Esophagus (tissue), 2 donors: ENCODE data around the gene TASP1. TPM values are rescaled to one million over a fixed set of nuclear protein-coding genes. Genes with fewer than 3 reads are reported as not detected.
"Not testable (repeated sequence)": the region's sequence is repeated elsewhere in the genome, so short reads cannot be mapped to it uniquely, and the experiment has no call there.

ENCODE experiments used
- H3K27ac ChIP-seq, 2 donors: one replicate each; pipeline ENCODE4 v1.5.1; 2013; ENCODE audit warnings: low read depth in 2 of 2, mild to moderate bottlenecking in 2 of 2, inconsistent platforms in 1 of 2, low read length in 1 of 2, moderate library complexity in 1 of 2
- H3K27me3 ChIP-seq, 2 donors: one replicate each; pipeline ENCODE4 v1.6.1; 2013; ENCODE audit warnings: low read length in 2 of 2, control low read depth in 1 of 2, mild to moderate bottlenecking in 1 of 2; ENCODE audit not compliant: insufficient read depth in 2 of 2, control insufficient read depth in 1 of 2
- H3K36me3 ChIP-seq, 2 donors: one replicate each; pipeline ENCODE4 v1.6.1; 2013; ENCODE audit warnings: low read length in 1 of 2; ENCODE audit not compliant: control insufficient read depth in 2 of 2, insufficient read depth in 2 of 2
- H3K4me1 ChIP-seq, 2 donors: one replicate each; pipeline ENCODE4 v1.6.1; 2013; ENCODE audit warnings: low read length in 1 of 2; ENCODE audit not compliant: control insufficient read depth in 2 of 2, insufficient read depth in 2 of 2
- H3K4me3 ChIP-seq, 2 donors: one replicate each; pipeline ENCODE4 v1.5.1; 2013; ENCODE audit warnings: low read length in 2 of 2, mild to moderate bottlenecking in 2 of 2, low read depth in 1 of 2, moderate library complexity in 1 of 2
- H3K9me3 ChIP-seq, 2 donors: one replicate each; pipeline ENCODE4 v1.6.1; 2013; ENCODE audit warnings: mild to moderate bottlenecking in 2 of 2, low read depth in 1 of 2, low read length in 1 of 2, moderate library complexity in 1 of 2; ENCODE audit not compliant: control insufficient read depth in 2 of 2, insufficient read depth in 1 of 2
- WGBS, 2 donors: extraction: QIAGEN DNeasy Blood & Tissue Kit; methylation state at CpG; one replicate each; pipeline ENCODE4 v1.1.7; 2013; 5-methylcytosine and 5-hydroxymethylcytosine counted together
- polyA plus RNA-seq, 2 donors: library from polyadenylated mRNA; stranded (reverse); fragments of 200-250 nt; gene quantifications; one replicate each; pipeline ENCODE4 v1.2.3, GENCODE V29; 2013
- donor health status: healthy with polysubstance abuse.
- donor health status: Bipolar disorder and iron deficiency.

Gene TASP1
- polyA plus RNA-seq, 2 donors = 3.5 to 4.9 TPM

DNA sequence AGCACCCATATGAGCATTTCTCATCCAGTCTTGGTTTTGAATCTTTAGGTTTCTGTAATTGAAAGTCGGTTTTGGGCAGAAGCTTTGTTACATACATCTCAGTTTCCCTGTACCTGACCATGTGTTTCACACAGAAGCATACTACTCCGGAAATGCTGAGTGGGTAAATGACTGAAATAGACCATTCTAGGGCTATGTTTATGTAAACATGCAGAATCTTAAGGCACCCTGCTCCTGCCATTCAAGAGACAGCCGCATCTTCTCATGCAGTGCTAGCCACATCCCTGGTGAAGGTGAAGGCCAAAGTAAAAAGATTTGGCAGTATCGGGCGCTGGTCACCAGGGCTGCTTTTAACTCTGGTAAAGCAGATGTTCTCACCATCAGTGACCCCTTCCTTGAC lies 246.3 kb downstream of the TASP1 start:
- no peaks in the 10 kb centered on the region for H3K27me3 ChIP-seq
- H3K9me3 ChIP-seq = peaks cover 0 to 2% of the 10 kb centered on the region in 2 donors
- H3K36me3 ChIP-seq = no peaks in the 10 kb centered on the region
- 97 to 98% methylated on average over 5 of the region's 5 CpGs for WGBS, 2 donors
- no peaks in the 10 kb centered on the region for H3K4me1 ChIP-seq
- no peak overlapping the region for H3K27ac ChIP-seq
- H3K4me3 ChIP-seq = no peak overlapping the region

DNA sequence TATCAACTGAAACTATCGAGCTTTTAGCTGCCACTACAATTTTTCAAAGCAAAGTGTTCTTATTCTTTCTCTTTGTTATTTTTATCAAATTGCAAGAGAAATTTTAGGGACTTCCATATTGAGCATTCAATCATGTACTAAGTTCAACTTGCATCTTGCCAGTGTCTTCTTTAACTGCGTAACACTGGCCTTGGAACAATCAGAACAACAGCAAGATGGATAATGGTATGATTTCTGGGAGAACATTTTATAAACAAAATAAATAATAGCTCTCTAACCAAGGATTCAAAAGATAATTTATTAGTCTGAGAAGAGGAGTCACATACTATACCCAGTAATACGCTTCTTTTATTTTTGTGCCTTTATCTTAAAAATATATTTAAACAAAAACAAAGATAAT lies 249.6 kb downstream of the TASP1 start:
- H3K27me3 ChIP-seq = no peaks in the 10 kb centered on the region
- no peak overlapping the region for H3K27ac ChIP-seq
- no peaks in the 10 kb centered on the region for H3K36me3 ChIP-seq
- H3K4me3 ChIP-seq = no peak overlapping the region
- no peaks in the 10 kb centered on the region for H3K4me1 ChIP-seq
- H3K9me3 ChIP-seq = peaks cover 0 to 2% of the 10 kb centered on the region in 2 donors
- 80% methylated on average over 3 of the region's 3 CpGs for WGBS, 2 donors

DNA sequence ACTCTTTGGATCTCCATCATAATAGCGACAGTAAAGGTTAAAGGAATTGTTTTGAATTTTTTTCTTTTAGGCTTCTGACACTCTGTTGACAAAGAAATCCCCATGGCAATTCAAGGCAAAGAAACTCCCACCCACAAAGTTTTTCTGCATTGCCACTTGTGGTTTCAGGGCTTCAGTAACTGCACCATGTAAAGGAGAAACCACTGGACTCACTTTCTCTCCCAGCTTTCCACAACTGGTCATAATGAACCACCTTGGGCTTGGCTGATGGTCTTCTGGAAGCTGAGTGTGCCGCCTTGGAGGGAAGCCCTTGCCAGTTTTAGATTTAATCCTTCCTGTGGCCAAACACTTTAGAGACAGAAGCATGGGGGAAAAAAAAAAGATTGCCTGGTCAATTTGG lies 254.6 kb downstream of the TASP1 start:
- Histone ChIP-seq H3K27ac (no peak overlapping the region), H3K9me3 (peaks cover 0 to 9% of the 10 kb centered on the region in 2 donors), H3K27me3 (no peaks in the 10 kb centered on the region), H3K4me1 (no peaks in the 10 kb centered on the region), H3K4me3 (no peak overlapping the region), H3K36me3 (no peaks in the 10 kb centered on the region)
- WGBS, 2 donors = 94 to 98% methylated on average over 2 of the region's 2 CpGs

DNA sequence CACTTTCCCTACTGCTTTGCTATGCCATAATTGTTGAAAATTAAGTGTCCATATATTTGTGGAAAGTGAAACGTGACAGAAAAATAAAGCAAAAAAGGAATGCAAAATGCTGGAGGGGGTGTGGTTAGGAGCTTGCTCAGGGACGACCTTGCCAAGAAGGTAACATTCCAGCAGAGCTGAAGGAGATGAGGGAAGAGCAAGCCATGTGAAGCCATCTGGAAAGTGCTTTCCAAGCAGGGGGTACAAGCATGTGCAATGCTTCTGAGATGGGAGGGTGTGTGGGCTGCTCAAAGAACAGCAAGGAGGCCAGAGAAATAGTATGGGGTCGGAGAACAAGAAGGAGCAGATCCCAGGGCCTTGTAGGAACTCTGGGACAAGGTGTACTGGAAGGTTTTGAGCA lies 255.9 kb downstream of the TASP1 start:
- Histone ChIP-seq H3K4me3 (no peak overlapping the region), H3K9me3 (peaks cover 0 to 9% of the 10 kb centered on the region in 2 donors), H3K4me1 (no peaks in the 10 kb centered on the region), H3K27me3 (no peaks in the 10 kb centered on the region), H3K27ac (no peak overlapping the region), H3K36me3 (no peaks in the 10 kb centered on the region)
- WGBS, 2 donors = 78 to 86% methylated on average over 3 of the region's 3 CpGs

DNA sequence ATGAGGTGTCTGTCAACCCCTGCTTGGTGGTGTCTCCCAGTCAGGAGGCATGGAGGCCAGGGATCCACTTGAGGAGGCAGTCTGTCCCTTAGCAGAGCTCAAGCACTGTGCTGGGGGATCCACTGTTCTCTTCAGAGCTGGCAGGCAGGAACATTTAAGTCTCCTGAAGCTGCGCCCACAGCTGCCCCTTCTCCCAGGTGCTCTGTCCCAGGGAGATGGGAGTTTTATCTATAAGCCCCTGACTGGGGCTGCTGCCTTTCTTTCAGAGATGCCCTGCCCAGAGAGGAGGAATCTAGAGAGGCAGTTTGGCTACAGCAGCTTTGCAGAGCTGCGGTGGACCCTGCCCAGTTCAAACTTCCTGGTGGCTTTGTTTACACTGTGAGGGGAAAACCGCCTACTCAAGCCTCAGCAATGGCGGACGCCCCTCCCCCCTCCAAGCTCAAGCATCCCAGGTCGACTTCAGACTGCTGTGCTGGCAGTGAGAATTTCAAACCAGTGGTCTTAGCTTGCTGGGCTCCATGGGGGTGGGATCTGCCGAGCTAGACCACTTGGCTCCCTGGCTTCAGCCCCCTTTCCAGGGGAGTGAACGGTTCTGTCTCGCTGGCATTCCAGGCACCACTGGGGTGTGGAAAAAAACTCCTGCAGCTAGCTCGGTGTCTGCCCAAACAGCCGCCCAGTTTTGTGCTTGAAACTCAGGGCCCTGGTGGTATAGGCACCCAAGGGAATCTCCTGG lies 258.1 kb downstream of the TASP1 start:
- H3K4me3 ChIP-seq, H3K4me1 ChIP-seq, H3K27me3 ChIP-seq, H3K9me3 ChIP-seq, H3K36me3 ChIP-seq, H3K27ac ChIP-seq: not testable (repeated sequence)
- 94 to 95% methylated on average over 11 of the region's 11 CpGs for WGBS, 2 donors

DNA sequence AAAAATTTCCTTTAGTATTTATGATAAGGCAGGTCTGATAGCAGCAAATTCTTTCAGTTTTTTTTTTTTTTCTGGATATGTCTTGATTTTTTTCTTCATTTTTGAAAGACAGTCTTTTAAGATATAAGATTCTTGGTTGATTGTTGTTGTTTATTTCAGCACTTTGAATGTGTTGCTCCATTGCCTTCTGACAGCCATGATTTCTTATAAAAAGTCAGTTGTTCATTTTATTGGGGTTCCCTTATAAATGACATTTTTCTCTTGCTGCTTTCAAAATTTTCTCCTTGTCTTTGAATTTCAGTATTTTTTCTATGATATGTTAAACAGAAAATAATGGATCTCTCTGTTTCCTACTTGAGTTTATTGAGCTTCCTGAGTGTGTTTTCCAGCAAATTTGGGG lies 265.3 kb downstream of the TASP1 start:
- H3K27me3 ChIP-seq = no peaks in the 10 kb centered on the region
- H3K4me1 ChIP-seq = no peaks in the 10 kb centered on the region
- no peak overlapping the region for H3K4me3 ChIP-seq
- H3K36me3 ChIP-seq = no peaks in the 10 kb centered on the region
- H3K9me3 ChIP-seq = no peaks in the 10 kb centered on the region
- H3K27ac ChIP-seq = no peak overlapping the region

DNA sequence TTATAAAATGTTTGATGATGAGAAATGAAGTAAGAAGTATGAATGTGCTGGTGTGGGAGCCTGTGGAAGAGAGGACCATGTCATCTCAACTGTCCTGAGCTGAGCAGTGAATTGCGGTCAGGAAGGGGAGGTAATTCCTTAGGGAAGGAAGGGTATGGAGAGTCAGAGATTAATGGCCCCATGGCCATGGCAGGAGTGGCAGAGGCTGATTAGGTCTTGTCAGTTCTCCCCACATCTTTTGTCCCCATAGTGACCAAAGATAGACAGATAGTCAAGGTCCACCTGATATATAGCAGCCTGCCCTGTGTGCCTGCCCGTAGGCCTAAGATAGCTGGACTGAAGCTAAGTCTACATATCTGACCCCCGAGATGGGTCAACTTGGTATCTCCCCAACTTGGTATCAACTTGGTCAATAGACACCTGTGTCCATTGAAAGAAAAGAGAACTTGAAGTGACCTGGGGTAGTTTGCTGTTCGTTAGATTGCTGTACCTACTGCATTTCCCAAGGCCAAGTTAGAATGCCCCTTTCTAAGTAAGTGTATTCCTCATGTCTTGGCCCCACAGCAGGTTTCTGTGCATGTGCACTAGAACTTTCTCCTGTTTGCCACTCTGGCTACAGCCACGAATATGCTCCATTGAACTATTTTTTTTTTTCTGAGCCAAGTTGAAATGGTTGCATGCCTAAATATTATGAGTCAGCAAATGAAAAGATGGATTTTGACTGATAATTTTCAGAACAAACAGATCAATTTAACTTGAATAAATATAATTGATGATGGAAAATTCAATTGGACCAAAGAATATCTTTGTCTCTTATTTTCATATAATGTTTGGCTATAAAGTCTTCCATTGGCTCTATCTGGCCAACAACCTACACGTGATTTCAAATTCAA lies 274.2 kb downstream of the TASP1 start:
- no peaks in the 10 kb centered on the region for H3K9me3 ChIP-seq
- 90 to 93% methylated on average over 6 of the region's 6 CpGs for WGBS, 2 donors

DNA sequence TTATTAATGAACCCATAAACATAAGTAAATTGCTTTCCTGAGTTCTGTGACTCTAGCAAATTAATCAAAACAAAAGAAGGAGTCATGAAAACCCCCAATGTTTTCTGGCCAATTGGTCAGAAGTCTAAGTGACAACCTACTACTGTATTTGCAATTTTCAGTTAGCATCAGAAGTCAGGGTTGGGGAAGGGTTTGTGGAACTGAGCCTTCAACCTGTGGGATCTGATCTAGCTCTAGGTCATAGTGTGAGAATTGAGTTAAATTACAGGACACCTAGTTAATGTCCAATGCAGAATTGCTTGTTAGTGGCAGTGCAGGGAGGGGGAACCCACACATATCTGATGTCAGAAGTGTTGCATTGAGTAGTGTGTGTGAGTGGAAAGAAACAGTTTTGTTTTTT lies 275.3 kb downstream of the TASP1 start:
- Histone ChIP-seq H3K9me3 (no peaks in the 10 kb centered on the region), H3K4me1 (no peaks in the 10 kb centered on the region), H3K4me3 (no peak overlapping the region), H3K27me3 (no peaks in the 10 kb centered on the region), H3K36me3 (no peaks in the 10 kb centered on the region), H3K27ac (no peak overlapping the region)

More for the DNA sequence above, 274.2 kb downstream of the TASP1 start:
- H3K4me3 ChIP-seq = no peak overlapping the region
- no peaks in the 10 kb centered on the region for H3K4me1 ChIP-seq
- no peak overlapping the region for H3K27ac ChIP-seq
- H3K36me3 ChIP-seq = no peaks in the 10 kb centered on the region
- no peaks in the 10 kb centered on the region for H3K27me3 ChIP-seq

DNA sequence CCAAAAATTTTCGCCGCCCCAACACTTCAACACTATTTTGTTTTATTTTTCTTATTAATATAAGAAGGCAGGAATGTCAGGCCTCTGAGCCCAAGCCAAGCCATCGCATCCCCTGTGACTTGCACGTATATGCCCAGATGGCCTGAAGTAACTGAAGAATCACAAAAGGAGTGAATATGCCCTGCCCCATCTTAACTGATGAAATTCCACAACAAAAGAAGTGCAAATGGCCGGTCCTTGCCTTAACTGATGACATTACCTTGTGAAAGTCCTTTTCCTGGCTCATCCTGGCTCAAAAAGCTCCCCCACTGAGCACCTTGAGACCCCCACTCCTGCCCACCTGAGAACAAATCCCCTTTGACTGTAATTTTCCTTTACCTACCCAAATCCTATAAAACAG lies 276.6 kb downstream of the TASP1 start:
- not testable (repeated sequence) for H3K36me3 ChIP-seq, H3K4me3 ChIP-seq, H3K27me3 ChIP-seq, H3K27ac ChIP-seq, H3K4me1 ChIP-seq, H3K9me3 ChIP-seq
- WGBS, 2 donors = 71 to 95% methylated on average over 2 to 3 of the region's 5 CpGs

DNA sequence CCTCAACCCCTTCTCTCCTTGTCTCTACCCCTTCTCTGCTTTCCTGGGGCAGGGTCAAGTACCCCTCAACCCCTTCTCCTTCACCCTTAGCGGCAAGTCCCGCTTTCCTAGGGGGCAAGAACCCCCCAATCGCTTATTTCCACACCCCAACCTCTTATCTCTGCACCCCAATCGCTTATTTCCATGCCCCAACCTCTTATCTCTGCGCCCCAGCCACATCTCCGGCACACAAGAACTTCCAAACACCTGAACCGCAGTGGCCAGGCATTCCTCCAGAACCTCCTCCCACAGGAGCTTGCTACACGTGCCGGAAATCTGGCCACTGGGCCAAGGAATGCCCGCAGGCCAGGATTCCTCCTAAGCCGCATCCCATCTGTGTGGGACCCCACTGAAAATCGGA lies 279.8 kb downstream of the TASP1 start:
- not testable (repeated sequence) for H3K4me1 ChIP-seq, H3K27ac ChIP-seq, H3K9me3 ChIP-seq, H3K36me3 ChIP-seq, H3K27me3 ChIP-seq, H3K4me3 ChIP-seq
- WGBS, 2 donors = 94 to 95% methylated on average over 11 to 12 of the region's 12 CpGs
